Skin epidermis (tissue), 12 donors: Measurements from ENCODE around the gene FCN2.

Experiments used
- H3K27ac ChIP-seq, 21 experiments: fragments of 200-600 bp; sonication (generic) in 11 of 21; one replicate each; pipeline ENCODE4 v1.5.0; 2020; ENCODE audit warnings: mild to moderate bottlenecking in 3 of 21, inconsistent platforms in 2 of 21, moderate library complexity in 2 of 21
- H3K4me3 ChIP-seq, 7 experiments: fragments of 200-600 bp; sonication (generic) in 2 of 7; one replicate each; pipeline ENCODE4 v1.5.0; 2020; ENCODE audit warnings: inconsistent platforms in 2 of 7, mild to moderate bottlenecking in 2 of 7, moderate library complexity in 1 of 7

FCN2 gene

DNA sequence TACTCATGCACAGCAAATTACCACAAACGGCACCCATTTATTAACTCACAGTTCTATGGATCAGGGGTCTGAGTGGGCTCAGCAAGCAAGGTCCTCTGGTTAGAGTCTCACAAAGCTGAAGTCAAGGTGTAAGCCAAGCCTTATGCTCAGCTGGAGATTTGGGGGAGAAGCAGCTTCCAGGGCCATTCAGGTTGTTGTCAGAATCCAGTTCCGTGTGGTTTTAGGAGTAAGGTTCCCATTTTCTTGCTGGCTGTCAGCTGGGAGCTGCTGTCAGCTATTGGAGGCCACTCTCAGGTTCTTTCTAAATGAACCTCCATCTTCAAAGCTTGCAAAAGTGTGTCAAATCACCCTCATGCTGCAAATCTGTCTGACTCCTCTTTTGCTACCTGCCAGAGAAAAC, 17.7 kb downstream of the FCN2 start:
- H3K27ac ChIP-seq: peak overlapping the region in 1 of 21 experiments; percentile 32
- no peak overlapping the region for H3K4me3 ChIP-seq

DNA sequence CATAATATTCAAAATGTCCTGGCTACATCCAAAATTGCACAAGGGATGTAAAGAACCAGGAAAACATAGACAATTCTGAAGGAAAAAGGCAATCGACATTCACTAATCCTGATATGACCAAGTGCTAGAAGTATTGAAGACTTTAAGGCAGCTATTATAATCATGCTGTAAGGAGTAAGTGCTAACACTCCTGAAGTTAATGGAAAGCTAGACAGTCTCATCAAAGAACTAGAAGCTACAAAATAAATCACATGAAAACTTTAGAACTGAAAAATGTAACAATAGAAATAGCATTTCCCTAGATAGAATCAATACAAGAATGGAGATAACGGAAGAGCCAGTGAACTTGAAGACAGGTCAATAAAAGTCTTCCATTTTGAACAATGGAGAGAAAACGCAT, 18.6 kb downstream of the FCN2 start:
- Histone ChIP-seq H3K4me3 (no peak overlapping the region), H3K27ac (no peak overlapping the region)

GRCh38 chr9:134899818-134900217, 19.2 kb downstream of the FCN2 start:
- no peak overlapping the region for H3K4me3 ChIP-seq

GRCh38 chr9:134902936-134903335, 22.3 kb downstream of the FCN2 start:
- H3K27ac ChIP-seq: no peak overlapping the region
- H3K4me3 ChIP-seq: no peak overlapping the region

More at GRCh38 chr9:134899818-134900217, 19.2 kb downstream of the FCN2 start:
- no peak overlapping the region for H3K27ac ChIP-seq

DNA sequence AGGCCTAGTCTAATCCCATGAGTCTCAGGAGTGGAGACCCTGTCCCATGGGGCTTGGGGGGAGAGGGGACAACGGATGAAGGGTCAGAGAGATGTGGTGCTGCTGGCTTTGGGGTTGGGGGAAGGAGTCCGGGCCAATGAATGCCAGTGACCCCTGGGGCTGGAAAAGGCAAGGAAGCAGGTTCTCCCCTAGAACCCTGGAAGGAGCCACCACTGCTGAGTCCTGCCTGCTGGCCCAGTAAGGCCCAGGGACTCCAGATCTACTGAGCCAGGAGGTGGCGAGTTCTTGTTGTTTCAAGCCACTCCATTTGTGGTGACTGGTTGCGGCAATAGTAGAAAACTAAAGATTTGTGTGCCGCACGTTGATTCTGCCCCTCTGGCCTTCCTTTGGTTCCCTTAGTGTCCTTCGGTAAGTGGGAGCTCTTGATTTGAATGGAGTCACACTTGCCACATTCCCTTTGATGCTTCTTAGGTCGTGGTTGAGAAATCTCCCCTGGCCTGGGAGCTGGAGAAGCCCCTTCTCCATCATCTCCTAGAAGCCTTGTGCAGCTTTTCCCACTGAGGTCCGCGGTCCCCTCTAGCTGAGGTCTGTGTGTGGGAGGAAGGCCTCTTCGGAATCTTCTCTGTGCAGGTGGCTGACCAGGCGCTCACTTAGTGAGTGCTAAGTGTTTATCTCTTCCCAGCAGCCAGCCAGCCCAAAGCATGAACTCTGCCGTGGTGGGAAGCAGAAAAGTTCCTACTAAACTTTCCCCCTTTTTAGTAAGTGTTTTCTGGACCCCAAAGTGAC, 28.1 kb downstream of the FCN2 start:
- Histone ChIP-seq H3K4me3 (no peak overlapping the region), H3K27ac (no peak overlapping the region)

DNA sequence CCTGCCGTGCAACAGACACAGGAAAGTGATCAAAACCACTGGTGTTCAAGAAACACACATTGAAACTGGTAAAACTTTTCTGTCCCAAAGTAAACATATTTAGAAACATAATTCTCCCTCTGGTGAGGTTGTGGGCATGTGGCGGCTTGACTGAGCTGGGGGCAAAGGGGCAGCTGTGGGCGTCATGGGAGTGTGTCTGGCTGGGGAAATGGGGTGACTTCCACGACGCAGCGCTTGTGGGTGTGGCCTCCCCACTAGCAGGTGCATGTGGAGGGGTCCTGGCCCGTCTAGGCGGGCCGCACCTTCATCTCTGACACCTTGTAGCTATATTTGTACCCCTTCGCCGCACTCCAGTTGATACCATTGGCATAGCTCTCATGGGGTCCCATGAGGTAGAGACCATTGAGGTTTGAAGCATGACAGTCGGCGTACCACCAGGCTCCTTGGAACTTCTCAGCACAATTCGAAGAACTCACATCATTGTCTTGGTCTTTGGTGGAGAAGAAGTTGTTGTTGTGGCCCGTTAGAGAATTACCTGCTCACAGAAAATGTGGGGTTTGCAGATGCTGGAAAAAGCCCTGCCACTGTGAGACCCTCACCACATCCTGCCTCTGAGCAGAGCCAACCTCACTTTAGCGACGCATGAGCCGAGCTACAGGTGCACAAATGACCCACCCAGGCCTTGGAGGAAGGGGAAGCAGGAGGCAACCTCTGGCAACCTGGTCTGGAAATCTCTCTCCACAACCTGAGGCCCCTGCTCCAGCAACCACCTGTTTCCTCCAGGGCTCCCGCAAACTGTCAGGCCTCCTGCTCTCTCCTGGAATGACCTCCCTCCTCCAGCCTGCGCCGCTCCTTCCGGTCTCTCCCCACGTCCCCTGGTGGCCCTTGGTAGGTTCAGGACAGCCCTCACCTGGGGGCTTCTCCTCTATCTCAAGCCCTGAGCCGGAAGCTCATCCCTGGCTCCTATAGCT, 29.2 kb downstream of the FCN2 start:
- Histone ChIP-seq H3K27ac (no peak overlapping the region), H3K4me3 (no peak overlapping the region)

- Histone ChIP-seq H3K4me3 (no peak overlapping the region), H3K27ac (no peak overlapping the region)
Observed at GRCh38 chr9:134912126-134912840, 31.7 kb downstream of the FCN2 start.

DNA sequence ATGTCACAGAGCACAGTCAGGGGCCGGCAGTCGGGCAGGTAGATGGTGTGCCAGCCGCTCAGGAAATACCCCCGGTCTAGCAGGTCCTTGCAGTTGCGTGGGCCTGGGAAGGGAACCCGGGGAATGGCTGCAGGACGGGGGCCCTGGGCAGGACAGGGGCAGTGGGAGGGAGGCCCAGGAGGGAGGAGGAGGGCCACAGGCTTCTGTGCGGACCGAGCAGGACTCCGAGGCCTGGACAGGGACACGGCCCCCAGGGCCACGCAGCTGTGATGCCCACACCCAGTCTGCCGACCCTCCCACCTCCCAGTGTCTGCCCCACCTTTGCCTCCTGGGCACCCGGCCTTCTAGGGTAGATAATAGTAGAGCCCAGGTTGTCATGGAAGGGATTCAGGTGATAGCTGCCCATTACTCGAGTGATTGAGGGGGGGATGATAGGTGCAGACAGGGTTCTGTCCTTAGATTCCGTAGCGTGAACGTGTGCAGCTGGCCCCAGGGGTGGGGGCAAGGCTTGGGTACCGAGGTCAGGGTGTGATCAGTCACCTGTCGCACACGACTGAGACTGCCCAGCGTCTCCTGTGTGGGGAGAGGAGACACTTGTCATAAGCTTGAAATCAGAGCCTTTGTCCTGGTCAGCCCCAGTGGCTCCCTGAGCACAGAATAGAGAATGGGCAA, 32.6 kb downstream of the FCN2 start:
- no peak overlapping the region for H3K27ac ChIP-seq
- H3K4me3 ChIP-seq: no peak overlapping the region

GRCh38 chr9:134913713-134914500, 33.3 kb downstream of the FCN2 start:
- Histone ChIP-seq H3K4me3 (no peak overlapping the region), H3K27ac (no peak overlapping the region)

DNA sequence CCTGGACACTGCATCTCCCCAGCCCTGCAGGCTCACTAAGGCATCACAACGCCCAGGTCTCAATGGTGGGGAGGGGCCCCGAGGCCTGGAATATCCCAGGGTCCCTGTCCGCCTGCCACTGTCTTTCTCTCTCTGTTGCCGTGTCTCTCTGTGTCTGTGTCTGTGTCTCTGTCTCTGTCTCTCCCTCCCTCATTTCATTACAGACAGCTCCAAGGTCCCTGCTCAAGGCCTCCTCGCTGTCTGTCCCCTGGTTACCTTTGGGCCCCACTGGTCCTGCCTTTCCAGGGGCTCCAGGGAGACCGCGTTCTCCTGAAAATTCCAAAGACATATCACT, 33.9 kb downstream of the FCN2 start:
- H3K4me3 ChIP-seq: no peak overlapping the region
- no peak overlapping the region for H3K27ac ChIP-seq

DNA sequence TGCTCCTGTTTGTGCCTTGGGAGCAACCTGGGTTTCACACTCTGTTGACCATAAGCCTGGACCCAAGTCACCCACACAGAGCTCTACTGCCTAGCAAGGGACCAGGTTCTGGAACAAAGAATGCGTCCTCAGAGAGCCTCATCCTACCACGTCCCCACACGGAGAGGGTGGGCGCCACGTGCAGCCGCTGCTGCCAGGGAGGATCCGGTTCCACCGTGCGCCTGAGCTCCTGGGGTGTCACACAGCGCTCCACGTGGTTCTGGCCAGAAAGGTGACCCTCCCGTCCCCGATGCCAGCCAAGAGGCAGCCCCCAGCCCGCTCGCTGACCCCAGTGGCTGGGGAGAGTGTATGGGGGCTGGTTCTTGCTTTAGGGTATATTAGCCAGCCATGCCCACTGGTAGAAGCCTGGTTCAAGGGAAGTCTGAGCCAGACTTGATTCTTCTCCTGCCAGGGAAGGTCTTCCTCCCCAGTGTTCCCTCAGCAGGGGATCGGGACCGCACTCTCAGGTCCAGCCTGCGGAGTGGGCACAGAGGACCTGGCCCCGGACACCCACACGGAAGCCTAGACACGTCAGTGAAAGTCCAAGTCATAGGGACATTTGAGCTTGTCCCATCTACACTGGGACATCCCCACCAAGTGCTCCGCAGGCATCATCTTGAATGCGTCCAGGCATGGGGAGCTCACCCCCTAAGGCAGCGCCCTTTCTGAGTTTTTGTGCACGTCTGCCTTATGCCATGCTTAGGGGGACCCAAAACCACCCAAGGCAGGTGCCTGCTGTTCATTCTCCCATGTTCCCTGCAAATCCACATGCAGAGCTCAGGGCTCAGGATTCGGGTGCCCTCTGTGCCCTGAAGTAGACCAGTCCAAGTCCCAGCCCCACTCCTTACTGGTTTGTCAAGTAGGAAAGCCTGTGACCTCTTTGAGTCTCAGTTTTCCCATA, 34.7 kb downstream of the FCN2 start:
- Histone ChIP-seq H3K4me3 (peak overlapping the region in 1 of 7 experiments; percentile 12), H3K27ac (peak overlapping the region in 2 of 21 experiments; percentile 6 to 50)

DNA sequence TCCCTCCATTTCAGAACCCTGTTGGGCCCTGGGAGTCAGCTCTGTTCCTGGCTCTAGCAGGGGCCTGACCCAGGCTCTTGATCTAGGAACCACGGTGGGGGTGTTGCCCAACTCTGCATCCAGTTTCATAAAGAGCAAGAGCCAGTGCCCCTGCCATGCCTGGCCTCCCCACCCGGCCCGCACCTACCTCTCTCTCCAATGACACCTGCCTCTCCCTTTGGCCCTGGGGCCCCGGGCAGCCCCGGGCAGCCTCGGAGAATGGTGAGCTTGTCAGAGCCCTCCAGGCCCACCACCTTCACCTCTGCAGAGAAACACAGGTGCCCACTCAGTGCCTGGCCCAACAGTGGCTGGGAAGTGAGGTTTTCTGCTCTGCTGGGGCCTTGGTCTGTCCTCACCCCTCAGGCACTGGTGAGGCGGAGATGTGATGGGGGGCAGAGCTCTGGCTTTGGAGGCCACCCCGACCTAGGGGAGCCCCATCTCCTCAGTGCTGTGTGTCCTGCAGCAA, 35.6 kb downstream of the FCN2 start:
- Histone ChIP-seq H3K27ac (no peak overlapping the region), H3K4me3 (peak overlapping the region in 1 of 7 experiments; percentile 12)

DNA sequence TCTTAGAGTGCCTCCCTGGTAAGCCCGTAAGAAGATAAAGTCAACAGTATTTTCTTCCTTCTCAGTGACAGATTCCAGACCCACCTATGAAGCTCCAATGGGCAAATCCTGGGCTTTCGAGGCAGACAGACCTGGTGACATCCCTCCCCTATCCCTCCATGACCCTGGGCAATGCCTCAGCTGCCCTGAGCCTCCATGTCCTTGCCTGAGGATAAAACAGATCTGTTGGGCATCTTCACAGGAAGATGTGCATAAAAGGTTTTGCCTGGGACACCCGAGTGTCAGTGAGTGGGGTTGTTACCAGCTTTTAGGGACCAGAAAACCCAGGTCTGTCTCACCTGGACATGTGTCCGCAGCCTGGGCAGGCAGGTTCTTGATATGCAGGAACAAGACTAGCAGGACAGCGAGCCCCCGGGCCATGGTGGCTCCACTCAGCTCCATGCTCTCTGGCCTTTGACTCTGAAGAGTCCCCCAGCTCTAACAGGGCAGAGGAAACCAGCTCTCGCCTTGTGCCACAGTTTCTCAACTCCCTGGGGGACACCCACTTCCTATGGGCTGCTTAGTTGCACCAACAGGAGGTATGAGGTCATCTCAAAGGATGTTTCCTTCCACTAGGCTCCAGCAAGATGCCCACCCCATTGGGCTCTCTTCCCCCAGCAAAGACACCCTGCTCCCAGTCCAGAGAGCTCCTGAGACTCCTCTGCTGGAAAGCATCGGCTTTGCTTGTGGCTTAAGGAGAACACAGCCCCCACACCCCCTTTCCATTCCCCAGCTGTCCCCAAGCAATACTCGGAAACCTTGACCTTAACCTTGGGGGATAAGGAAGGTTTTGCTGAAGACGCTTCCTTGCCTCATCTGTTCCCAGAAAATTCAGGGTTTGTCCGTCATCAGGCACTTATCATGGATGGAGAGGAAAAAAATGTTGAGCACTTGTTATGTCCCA, 37.1 kb downstream of the FCN2 start, which contains the start of gene FCN1:
Gene FCN1 (minus strand): TSS at position 482 of the 943 bp plus-strand sequence. CDS start 41 bp downstream, at position 441.
- peak within 1 kb of the TSS in 3 of 21 experiments; percentile 14 to 51 (median 22) for H3K27ac ChIP-seq
- H3K4me3 ChIP-seq: peak within 1 kb of the TSS in 2 of 7 experiments; percentile 2 to 4

- Histone ChIP-seq H3K4me3 (no peak overlapping the region), H3K27ac (peak overlapping the region in 1 of 21 experiments; percentile 14)
Observed at GRCh38 chr9:134918646-134919045, 38.0 kb downstream of the FCN2 start.

DNA sequence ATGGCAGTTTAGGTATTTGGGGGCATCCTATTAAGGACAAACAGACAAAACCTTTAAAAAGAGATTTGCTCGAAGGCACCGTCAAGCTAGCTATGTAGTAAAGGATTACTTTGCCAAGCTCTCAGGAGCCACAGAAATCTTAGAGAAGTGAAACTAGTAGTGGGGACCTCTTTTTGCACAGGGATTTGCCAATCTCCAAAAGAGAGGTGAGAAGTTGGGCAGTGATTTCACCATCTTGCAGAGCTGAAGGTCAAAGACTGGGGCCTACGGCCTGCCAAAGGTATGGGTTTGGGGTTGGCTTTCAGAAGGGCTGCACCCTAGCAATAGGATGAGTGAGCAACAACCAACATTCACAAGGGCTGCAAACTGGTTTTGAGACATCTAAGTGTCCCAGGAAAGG, 38.7 kb downstream of the FCN2 start:
- no peak overlapping the region for H3K4me3 ChIP-seq

More for the DNA sequence above, 38.7 kb downstream of the FCN2 start:
- no peak overlapping the region for H3K27ac ChIP-seq
